ENCODE results near the gene PPP1R3E. TPM values are rescaled to one million over a fixed set of nuclear protein-coding genes. Genes with fewer than 3 reads are reported as not detected.
"Not testable (repeated sequence)": the region's sequence is repeated elsewhere in the genome, so short reads cannot be mapped to it uniquely, and the experiment has no call there.

PPP1R3E gene
- total RNA-seq, 1 donor from 2014 or later = 23.3 TPM

- Mint-ChIP-seq H3K27ac (peak overlapping the region; percentile 12), H3K9me3 (no peaks in the 10 kb centered on the region), H3K36me3 (ENCODE audit: low read depth) (peaks cover 21% of the 10 kb centered on the region), H3K4me3 (no peak overlapping the region), H3K27me3 (no peaks in the 10 kb centered on the region), H3K4me1 (peaks cover 21% of the 10 kb centered on the region)
- DNase-seq = peak; percentile 51
- intact Hi-C loops (cut with micrococcal nuclease) = no loop called here
These were observed 6.5 kb downstream of the PPP1R3E start for GRCh38 chr14:23296012-23296777.

- Mint-ChIP-seq H3K4me1 (peaks cover 17% of the 10 kb centered on the region), H3K4me3 (peak overlapping the region; percentile 25), H3K27ac (peak overlapping the region; percentile 78), H3K36me3 (ENCODE audit: low read depth) (peaks cover 20% of the 10 kb centered on the region), H3K27me3 (no peaks in the 10 kb centered on the region), H3K9me3 (no peaks in the 10 kb centered on the region)
- intact Hi-C loops (cut with micrococcal nuclease) = loop anchor here (1.0 to 2.0 kb wide), 2 partner anchors 9 to 30 kb away; partner anchors contain the start of gene HOMEZ
- DNase-seq = peak; percentile 90
These were observed 7.7 kb downstream of the PPP1R3E start for GRCh38 chr14:23294734-23295561.

- peak overlapping the region; percentile 94 for H3K27ac Mint-ChIP-seq
- DNase-seq = no peak
- H3K4me1 Mint-ChIP-seq = peaks cover 19% of the 10 kb centered on the region
- intact Hi-C loops (cut with micrococcal nuclease) = loop anchor here (1.0 to 5.0 kb wide), 4 partner anchors 8 to 190 kb away; partner anchors contain the start of genes ACIN1, C14orf119 and PABPN1
- peaks cover 7% of the 10 kb centered on the region for H3K36me3 Mint-ChIP-seq (ENCODE audit: low read depth)
- H3K27me3 Mint-ChIP-seq = no peaks in the 10 kb centered on the region
- peak overlapping the region; percentile 99 for H3K4me3 Mint-ChIP-seq
- no peaks in the 10 kb centered on the region for H3K9me3 Mint-ChIP-seq
These were observed 15.7 kb downstream of the PPP1R3E start for GRCh38 chr14:23286902-23287479.

- Mint-ChIP-seq H3K27ac (peak within 1 kb of the TSS; percentile 94), H3K4me1 (peaks cover 20% of the 10 kb centered on the region), H3K9me3 (no peaks in the 10 kb centered on the region), H3K27me3 (no peaks in the 10 kb centered on the region), H3K36me3 (ENCODE audit: low read depth) (peaks cover 12% of the 10 kb centered on the region), H3K4me3 (peak within 1 kb of the TSS; percentile 99)
- intact Hi-C loops (cut with micrococcal nuclease) = loop anchor here (1.0 to 5.0 kb wide), 4 partner anchors 9 to 189 kb away; partner anchors contain the start of genes ACIN1, C14orf119 and PABPN1
- DNase-seq = peak; percentile 99
These were observed 16.4 kb downstream of the PPP1R3E start, which contains the start of gene HOMEZ for GRCh38 chr14:23286020-23286901. HOMEZ (minus strand) TSS chr14:23286132; CDS start chr14:23285952, 180 bp downstream.

GRCh38 chr14:23285530-23286019, 17.1 kb downstream of the PPP1R3E start:
- peak overlapping the region; percentile 94 for H3K27ac Mint-ChIP-seq
- no peaks in the 10 kb centered on the region for H3K27me3 Mint-ChIP-seq
- intact Hi-C loops (cut with micrococcal nuclease) = loop anchor here (1.0 to 5.0 kb wide), 5 partner anchors 10 to 188 kb away; partner anchors contain the start of genes ACIN1, C14orf119 and PABPN1
- H3K4me3 Mint-ChIP-seq = peak overlapping the region; percentile 99
- DNase-seq = no peak
- peaks cover 12% of the 10 kb centered on the region for H3K36me3 Mint-ChIP-seq (ENCODE audit: low read depth)
- H3K4me1 Mint-ChIP-seq = peaks cover 21% of the 10 kb centered on the region
- H3K9me3 Mint-ChIP-seq = no peaks in the 10 kb centered on the region

GRCh38 chr14:23284654-23285529, 17.8 kb downstream of the PPP1R3E start:
- no peaks in the 10 kb centered on the region for H3K27me3 Mint-ChIP-seq
- peak; percentile 74 for DNase-seq
- intact Hi-C loops (cut with micrococcal nuclease) = loop anchor here (2.0 to 5.0 kb wide), 2 partner anchors 20 to 188 kb away; partner anchors contain the start of genes ACIN1 and C14orf119
- peak overlapping the region; percentile 99 for H3K4me3 Mint-ChIP-seq
- peaks cover 12% of the 10 kb centered on the region for H3K36me3 Mint-ChIP-seq (ENCODE audit: low read depth)
- H3K4me1 Mint-ChIP-seq = peaks cover 21% of the 10 kb centered on the region
- no peaks in the 10 kb centered on the region for H3K9me3 Mint-ChIP-seq
- peak overlapping the region; percentile 94 for H3K27ac Mint-ChIP-seq

GRCh38 chr14:23281247-23281646, 21.4 kb downstream of the PPP1R3E start:
- H3K27ac Mint-ChIP-seq = no peak overlapping the region
- H3K27me3 Mint-ChIP-seq = no peaks in the 10 kb centered on the region
- peaks cover 12% of the 10 kb centered on the region for H3K36me3 Mint-ChIP-seq (ENCODE audit: low read depth)
- DNase-seq = no peak
- no peak overlapping the region for H3K4me3 Mint-ChIP-seq
- intact Hi-C loops (cut with micrococcal nuclease) = no loop called here
- H3K4me1 Mint-ChIP-seq = peaks cover 16% of the 10 kb centered on the region
- no peaks in the 10 kb centered on the region for H3K9me3 Mint-ChIP-seq

GRCh38 chr14:23277928-23278327, 24.7 kb downstream of the PPP1R3E start:
- H3K4me1 Mint-ChIP-seq; H3K27ac Mint-ChIP-seq; H3K27me3 Mint-ChIP-seq; H3K36me3 Mint-ChIP-seq (ENCODE audit: low read depth); intact Hi-C loops (cut with micrococcal nuclease); H3K9me3 Mint-ChIP-seq; DNase-seq; H3K4me3 Mint-ChIP-seq: not testable (repeated sequence)

- no peaks in the 10 kb centered on the region for H3K27me3 Mint-ChIP-seq
- H3K4me1 Mint-ChIP-seq = peaks cover 6% of the 10 kb centered on the region
- H3K4me3 Mint-ChIP-seq = no peak overlapping the region
- no peak overlapping the region for H3K27ac Mint-ChIP-seq
- no peak for DNase-seq
- peaks cover 7% of the 10 kb centered on the region for H3K36me3 Mint-ChIP-seq (ENCODE audit: low read depth)
- H3K9me3 Mint-ChIP-seq = no peaks in the 10 kb centered on the region
- intact Hi-C loops (cut with micrococcal nuclease) = no loop called here
These were observed 25.5 kb downstream of the PPP1R3E start for GRCh38 chr14:23277189-23277588.

- no peaks in the 10 kb centered on the region for H3K27me3 Mint-ChIP-seq
- H3K4me1 Mint-ChIP-seq = peaks cover 4% of the 10 kb centered on the region
- H3K4me3 Mint-ChIP-seq = no peak overlapping the region
- intact Hi-C loops (cut with micrococcal nuclease) = no loop called here
- no peaks in the 10 kb centered on the region for H3K9me3 Mint-ChIP-seq
- DNase-seq = no peak
- peaks cover 3% of the 10 kb centered on the region for H3K36me3 Mint-ChIP-seq (ENCODE audit: low read depth)
- no peak overlapping the region for H3K27ac Mint-ChIP-seq
These were observed 27.2 kb downstream of the PPP1R3E start for GRCh38 chr14:23275412-23275811.

GRCh38 chr14:23269193-23269592, 33.5 kb downstream of the PPP1R3E start:
- intact Hi-C loops (cut with micrococcal nuclease) = no loop called here
- peaks cover 11% of the 10 kb centered on the region for H3K27me3 Mint-ChIP-seq
- no peaks in the 10 kb centered on the region for H3K36me3 Mint-ChIP-seq (ENCODE audit: low read depth)
- H3K4me3 Mint-ChIP-seq = no peak overlapping the region
- no peaks in the 10 kb centered on the region for H3K4me1 Mint-ChIP-seq
- no peaks in the 10 kb centered on the region for H3K9me3 Mint-ChIP-seq
- no peak overlapping the region for H3K27ac Mint-ChIP-seq
- no peak for DNase-seq

- H3K27me3 Mint-ChIP-seq = peaks cover 46% of the 10 kb centered on the region
These were observed 41.8 kb downstream of the PPP1R3E start for GRCh38 chr14:23260849-23261248.

More at GRCh38 chr14:23260849-23261248, 41.8 kb downstream of the PPP1R3E start:
- H3K9me3 Mint-ChIP-seq; intact Hi-C loops (cut with micrococcal nuclease); DNase-seq; H3K27ac Mint-ChIP-seq; H3K4me1 Mint-ChIP-seq; H3K36me3 Mint-ChIP-seq (ENCODE audit: low read depth); H3K4me3 Mint-ChIP-seq: not testable (repeated sequence)
